GM21529 (cell line): ENCODE measurements around the gene SLC12A8.
A peak's percentile ranks its signal among the peaks of the same experiment; 100 is the strongest.

Source experiments
- ATAC-seq: cut with Tn5 transposase; IDR thresholded peaks from one replicate; pipeline ENCODE4 v1.9.1; 2021; ENCODE audit not compliant: unreplicated experiment

SLC12A8 gene

DNA sequence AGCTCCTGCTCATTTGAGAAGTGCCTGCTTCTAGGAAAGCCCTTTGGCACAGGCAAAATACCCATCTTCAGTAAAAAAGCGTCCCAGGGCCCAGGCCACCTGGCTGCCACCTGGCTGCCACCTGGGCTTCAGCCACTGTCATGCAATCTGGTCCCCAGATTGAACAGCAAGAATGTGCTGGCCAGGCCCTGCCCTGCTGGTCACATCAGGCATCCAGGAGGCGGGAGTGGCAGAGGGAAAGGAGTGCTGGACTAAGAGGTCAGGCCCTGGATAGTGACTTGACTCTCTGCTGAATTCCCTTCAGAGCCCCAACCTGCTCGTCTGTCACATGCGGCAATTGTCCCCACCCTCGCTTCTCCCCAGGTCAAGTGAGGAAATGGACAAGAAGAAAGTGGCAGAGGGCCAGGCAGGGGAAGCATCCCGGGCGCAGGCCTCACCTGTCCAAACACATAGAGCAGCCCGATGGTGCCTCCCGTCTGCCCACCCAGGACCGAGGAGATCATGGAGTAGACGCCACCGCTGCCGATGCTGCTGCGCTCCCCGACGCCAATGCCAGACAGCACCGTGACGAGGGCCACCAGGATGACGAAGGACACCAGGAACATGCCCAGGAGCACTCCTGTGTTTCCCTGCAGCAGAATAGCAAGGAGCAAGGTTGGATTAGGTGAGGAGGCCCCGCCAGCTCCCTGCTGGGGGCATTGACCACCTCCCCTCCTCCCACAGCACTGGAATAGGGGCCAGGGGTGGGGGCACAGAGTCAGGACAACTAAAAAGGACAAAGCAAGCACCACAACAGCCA lies 25.5 kb downstream of the SLC12A8 start:
- peak; percentile 12 for ATAC-seq

DNA sequence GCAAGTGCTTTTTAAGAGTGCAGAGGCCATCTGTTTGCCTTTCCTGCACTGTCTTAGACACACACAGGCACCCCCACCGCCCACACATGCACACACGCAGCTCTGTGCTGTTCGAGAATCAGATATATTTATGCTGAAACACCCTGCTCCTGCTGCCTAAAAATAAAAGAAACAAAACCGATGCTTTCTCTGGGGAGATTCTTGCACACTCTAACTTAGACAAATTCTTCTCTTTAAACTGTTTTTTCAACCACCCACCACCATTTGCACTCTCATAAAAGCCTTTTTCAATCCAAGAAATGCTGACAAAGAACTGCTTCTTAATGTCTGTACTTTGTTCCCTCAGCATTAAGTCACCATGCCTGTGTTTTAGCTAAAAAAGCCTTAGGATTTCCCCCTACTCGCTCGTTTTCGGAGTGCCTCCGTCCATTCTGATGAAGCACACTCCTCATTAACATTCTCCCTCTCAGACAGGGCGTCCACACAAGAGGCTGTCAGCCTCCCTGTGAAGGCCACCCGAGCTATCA lies 26.2 kb downstream of the SLC12A8 start:
- ATAC-seq, result peak; percentile 87

- ATAC-seq, result peak; percentile 20
Observed at GRCh38 chr3:125185805-125186204, 26.7 kb downstream of the SLC12A8 start.

DNA sequence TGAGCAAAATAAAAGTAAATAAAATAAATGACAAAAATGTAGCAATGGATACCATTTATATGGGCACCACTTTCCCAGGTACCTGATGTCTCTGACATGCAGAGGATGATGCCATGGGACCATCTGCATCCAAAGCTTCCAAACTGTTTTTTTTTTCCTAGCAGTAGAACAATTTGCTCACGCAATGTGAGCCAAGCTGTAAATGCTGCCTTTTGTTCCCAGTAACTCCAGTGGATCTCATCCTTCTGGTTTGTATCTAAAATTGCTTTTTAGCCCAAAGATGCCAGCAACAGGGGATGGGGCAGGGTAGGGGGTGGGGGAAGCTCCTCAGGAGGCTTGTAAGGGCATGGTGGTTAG lies 32.7 kb downstream of the SLC12A8 start:
- no peak for ATAC-seq

- ATAC-seq, result peak; percentile 68
Observed at GRCh38 chr3:125179143-125179883, 33.2 kb downstream of the SLC12A8 start.

GRCh38 chr3:125177746-125178145 lies 34.8 kb downstream of the SLC12A8 start:
- no peak for ATAC-seq

DNA sequence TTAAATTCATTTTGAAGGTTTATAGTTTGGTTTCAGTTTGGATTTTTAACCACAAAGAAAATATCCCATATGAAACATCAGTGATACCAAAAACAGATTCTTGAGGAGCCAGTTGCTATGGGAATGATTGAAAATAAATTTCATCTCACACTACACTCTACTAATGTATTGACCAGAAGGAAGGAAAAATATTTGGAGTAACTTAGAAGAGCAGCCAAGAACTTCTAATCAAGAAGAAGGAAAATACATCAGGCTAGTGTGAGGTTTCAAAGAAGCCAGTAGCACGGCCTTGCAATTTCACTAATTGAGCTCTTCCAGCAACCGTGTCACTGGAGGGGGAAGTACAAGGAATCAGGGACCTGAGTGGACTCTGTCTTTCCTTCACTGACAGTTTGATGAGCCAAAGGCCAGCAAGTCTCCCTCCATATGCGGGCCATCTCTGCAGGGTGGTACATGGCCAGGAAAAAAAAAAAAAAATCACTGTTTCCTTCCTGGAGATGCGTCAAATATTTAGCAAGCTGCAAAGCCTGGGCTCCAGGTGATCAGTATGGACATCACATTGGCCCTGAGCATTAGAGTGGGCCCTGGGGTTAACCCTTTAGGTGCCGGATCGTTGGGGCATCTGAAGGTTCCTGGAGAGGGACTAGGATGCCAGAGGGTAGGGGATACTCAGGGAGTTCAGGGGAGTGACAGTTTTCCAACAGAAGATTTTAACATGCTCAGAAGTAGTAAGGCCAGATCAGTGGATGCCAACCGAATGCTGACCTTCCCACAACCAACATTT lies 37.1 kb downstream of the SLC12A8 start:
- ATAC-seq, result no peak

DNA sequence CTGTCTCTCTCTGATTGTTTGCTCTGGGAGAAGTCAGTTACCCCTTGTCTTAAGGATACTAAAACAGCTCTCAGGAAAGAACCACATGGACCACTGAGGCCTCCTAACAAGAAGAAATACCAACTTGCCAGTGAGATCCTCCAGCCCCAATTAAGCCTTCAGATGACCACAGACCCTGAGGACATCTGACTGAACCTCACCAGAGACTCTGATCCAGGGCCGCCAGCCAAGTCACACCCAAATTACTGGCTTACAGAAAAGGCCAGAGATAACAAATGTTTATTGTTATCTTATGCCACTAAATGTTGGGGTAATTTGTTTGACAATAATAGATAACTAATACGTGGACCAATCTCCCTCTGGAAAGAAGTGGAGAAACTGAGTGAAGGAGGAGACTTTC lies 40.2 kb downstream of the SLC12A8 start:
- no peak for ATAC-seq

- ATAC-seq, result no peak
Observed at GRCh38 chr3:125168711-125169393, 43.7 kb downstream of the SLC12A8 start.

DNA sequence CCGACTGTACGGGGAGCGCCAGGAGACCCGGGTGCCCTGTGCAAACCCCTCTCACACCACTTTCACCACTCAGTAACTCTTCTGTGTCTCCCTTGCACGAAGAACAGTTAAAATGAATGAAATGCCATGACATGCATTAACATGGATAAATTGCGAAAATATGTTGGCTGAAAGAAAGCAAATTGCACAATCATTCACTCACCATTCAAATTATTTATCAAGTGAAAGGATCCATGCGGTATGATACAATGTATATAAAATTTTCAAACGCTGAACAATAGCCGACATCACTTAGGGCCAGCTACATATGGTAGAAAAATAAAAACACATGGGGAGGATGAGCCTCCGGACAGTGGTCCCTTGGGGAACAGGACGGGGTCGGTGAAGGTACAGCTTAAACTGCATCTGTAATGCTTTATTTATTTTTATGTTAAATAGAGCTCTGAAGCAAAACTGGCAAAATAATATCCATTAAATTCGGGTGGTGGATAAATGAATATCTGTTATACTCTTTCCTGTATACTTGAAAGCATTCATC lies 45.9 kb downstream of the SLC12A8 start:
- no peak for ATAC-seq

DNA sequence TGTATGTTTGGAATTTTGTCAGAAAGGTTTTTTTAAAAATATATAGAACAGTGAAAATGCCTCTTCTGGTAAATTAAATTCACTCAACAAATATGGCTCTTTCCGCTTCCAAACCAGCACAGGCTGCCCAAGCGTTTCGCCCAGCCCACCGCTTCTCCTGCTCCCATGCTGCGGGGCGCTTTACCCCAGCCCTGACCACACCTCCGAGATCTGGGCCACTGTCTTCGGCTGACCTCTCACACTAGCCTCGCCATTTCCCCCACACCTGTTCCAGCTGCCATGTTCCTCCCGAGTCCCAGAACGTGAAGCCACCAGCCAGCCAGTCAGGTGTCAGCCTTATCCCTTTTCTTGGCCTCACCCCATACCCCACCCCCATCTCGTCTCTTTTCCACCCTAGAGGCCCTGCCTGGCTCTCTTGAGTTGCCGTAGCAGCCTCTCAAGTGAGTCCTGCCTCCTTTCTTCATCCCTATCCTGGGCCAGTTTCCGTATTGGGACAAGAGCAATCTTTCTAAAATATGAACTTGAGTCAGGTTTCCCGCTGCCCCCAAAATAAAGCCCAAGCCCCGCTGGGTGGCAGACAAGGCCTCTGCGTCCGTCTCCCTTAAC lies 46.5 kb downstream of the SLC12A8 start:
- ATAC-seq, result no peak

GRCh38 chr3:125165189-125165947 lies 47.2 kb downstream of the SLC12A8 start:
- ATAC-seq, result no peak

GRCh38 chr3:125163739-125164601 lies 48.6 kb downstream of the SLC12A8 start:
- peak; percentile 56 for ATAC-seq

GRCh38 chr3:125161607-125162219 lies 50.8 kb downstream of the SLC12A8 start:
- ATAC-seq, result no peak

DNA sequence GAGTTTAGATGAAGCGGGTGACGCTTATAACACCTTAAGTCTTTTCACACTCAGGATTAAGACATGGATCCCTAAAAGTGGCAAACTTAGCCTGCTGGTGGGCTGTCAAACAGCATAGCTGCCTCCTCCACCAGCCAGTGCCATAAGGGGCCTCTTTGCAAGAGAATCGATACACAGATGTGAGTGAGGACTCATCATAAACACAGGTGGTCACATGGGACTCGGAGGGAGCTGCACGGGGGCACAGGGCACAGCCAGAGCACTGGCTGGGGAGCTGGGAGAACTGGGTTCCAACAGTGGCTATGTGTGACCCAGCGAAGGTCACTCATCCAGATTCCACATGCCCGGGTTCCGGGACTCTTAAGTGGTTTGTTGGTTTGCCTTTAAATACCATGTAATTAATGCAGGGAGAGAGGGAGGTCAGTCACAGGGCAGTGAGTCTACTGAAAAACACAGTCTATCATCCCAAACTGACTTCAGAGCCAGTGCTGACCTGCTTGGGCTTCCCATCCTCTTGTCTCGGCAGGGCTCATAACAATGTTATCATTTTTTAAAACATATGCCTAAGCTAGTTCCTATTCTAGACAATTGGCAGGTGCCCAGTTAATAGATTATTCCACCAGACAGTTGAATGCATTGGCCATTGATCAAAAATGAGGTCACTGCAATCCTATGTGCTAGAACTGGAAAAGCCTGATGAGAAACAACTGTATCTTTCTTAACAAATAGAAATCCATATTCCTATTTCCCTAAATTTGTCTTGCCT lies 51.8 kb downstream of the SLC12A8 start:
- ATAC-seq, result no peak

GRCh38 chr3:125157183-125157582 lies 55.4 kb downstream of the SLC12A8 start:
- ATAC-seq, result no peak

DNA sequence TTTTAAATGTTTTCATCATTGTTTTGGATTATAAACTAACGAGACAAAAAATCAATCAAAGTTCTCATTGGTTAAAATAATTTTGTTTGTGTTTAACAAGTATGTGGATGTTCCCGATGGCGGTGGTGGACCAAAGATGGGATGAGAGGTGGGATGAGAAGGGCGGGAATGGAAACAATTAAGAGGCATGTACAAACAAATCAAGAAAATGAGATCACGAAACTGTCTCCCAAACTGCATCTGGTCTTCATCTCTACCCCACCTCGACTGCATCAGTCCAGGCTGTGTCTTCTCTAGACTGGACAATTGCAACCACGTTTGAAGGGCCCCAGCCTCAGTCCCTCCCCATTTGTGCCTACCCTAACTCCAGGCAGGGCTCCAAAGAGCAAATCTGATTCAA lies 56.1 kb downstream of the SLC12A8 start:
- ATAC-seq, result no peak
